ENCODE results near the gene SFXN3. TPM values are rescaled to one million over a fixed set of nuclear protein-coding genes. Genes with fewer than 3 reads are reported as not detected.

Gene SFXN3
- total and polyA plus RNA-seq, 7 donors: 9.5 to 57.1 (median 17.5) TPM

DNA sequence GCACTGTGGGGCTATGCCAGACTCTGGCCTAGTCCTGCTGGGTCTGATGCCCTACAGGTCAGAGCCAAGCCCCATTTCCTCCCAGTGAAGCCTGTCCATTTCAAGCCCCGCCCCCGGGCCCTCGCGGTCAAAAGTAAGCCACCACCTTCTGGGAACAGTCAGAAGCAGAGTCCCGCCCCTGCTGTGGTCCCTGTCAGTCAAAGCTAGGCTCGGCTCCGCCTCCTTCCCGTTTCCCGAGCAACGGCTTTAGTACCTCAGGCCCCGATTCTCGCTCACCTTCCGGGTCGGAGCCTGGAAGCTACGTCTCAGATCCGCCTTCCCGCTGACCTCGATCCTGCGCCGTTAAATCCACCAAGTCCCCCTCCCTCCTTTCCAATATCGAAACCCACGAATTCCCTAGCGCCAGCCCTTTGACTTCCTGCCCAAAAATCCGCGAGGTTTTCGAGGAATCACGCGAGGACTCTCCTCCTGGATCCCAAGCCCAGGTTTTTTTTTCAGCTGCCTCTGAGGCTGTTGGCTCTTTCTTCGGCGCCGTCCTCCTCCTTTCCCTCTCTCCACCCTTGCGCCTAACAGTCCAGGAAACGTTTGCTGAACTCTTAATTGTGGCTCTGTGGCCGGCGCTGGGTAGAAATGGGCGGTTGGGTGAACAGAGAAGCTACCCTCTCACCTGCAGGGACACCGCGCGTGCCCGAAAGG is 11.8 kb downstream of the SFXN3 start:
- Histone ChIP-seq H3K27me3 (peaks cover 6 to 20% (median 14%) of the 10 kb centered on the region in 3 donors), H3K4me3 (peak overlapping the region; percentile 34 to 56 (median 51)), H3K4me1 (peaks cover 0 to 19% (median 13%) of the 10 kb centered on the region in 4 donors), H3K36me3 (peaks cover 0 to 24% (median 6%) of the 10 kb centered on the region in 4 donors), H3K9me3 (no peaks in the 10 kb centered on the region), H3K27ac (peak overlapping the region; percentile 81 to 87 (median 84))
- TF ChIP-seq POLR2A (IDR thresholded peaks at IDR 0.05) (peak in 1 of 2 donors; percentile 35), POLR2AphosphoS5 (IDR thresholded peaks at IDR 0.05) (peak; percentile 50 to 69 (median 66)), CTCF (IDR thresholded peaks at IDR 0.05) (no peak), EP300 (IDR thresholded peaks at IDR 0.05) (no peak)
- intact Hi-C loops (cut with DNase I): loop anchor here (2.0 kb wide), 1 partner anchor 18 kb away; the partner anchor contains the start of gene KAZALD1
- peak; percentile 98 for DNase-seq
- WGBS, 2 donors: 2 to 4% methylated on average over 40 of the region's 40 CpGs

GRCh38 chr10:101043363-101043707 is 12.3 kb downstream of the SFXN3 start:
- intact Hi-C loops (cut with DNase I): loop anchor here (2.0 kb wide), 1 partner anchor 17 kb away; the partner anchor contains the start of gene KAZALD1
- Histone ChIP-seq H3K4me1 (peaks cover 0 to 19% (median 13%) of the 10 kb centered on the region in 4 donors), H3K27me3 (peaks cover 11 to 25% (median 19%) of the 10 kb centered on the region in 3 donors), H3K9me3 (no peaks in the 10 kb centered on the region), H3K4me3 (peak overlapping the region; percentile 34 to 56 (median 51)), H3K36me3 (peaks cover 0 to 19% (median 1%) of the 10 kb centered on the region in 4 donors), H3K27ac (peak overlapping the region; percentile 81 to 87 (median 84))
- DNase-seq: no peak
- no peak for TF ChIP-seq POLR2A (IDR thresholded peaks at IDR 0.05)
- TF ChIP-seq CTCF (IDR thresholded peaks at IDR 0.05): no peak
- 8 to 25% methylated on average over 2 of the region's 2 CpGs for WGBS, 2 donors

DNA sequence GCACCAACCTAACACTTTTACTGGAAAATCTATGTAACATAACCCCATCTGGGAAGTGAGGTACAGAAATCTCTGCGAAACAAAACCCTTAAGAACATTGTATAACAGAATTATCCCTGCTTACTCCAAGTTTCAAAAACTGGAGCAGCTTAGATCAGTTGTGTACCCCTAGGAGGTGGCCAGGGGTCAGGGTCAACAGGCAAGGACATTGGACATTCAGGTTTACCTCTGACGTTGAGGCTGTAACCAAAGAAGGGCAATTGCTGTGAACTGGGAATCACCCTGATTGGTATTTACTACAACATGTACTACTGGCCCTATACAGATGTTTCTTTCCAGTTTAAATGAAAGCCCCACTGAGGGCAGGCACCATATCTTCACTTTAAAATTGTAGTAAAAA is 13.1 kb downstream of the SFXN3 start:
- peaks cover 0 to 11% (median 0%) of the 10 kb centered on the region in 4 donors for H3K36me3 ChIP-seq
- H3K9me3 ChIP-seq: no peaks in the 10 kb centered on the region
- H3K27ac ChIP-seq: no peak overlapping the region
- DNase-seq: no peak
- peaks cover 19 to 33% (median 27%) of the 10 kb centered on the region in 3 donors for H3K27me3 ChIP-seq
- 77 to 83% methylated on average over 2 of the region's 2 CpGs for WGBS, 2 donors
- intact Hi-C loops (cut with DNase I): no loop called here
- TF ChIP-seq CTCF (IDR thresholded peaks at IDR 0.05): no peak
- TF ChIP-seq POLR2AphosphoS5 (IDR thresholded peaks at IDR 0.05): no peak
- no peak for TF ChIP-seq EP300 (IDR thresholded peaks at IDR 0.05)
- TF ChIP-seq POLR2A (IDR thresholded peaks at IDR 0.05): no peak
- no peak overlapping the region for H3K4me3 ChIP-seq
- H3K4me1 ChIP-seq: peaks cover 0 to 19% (median 13%) of the 10 kb centered on the region in 4 donors

DNA sequence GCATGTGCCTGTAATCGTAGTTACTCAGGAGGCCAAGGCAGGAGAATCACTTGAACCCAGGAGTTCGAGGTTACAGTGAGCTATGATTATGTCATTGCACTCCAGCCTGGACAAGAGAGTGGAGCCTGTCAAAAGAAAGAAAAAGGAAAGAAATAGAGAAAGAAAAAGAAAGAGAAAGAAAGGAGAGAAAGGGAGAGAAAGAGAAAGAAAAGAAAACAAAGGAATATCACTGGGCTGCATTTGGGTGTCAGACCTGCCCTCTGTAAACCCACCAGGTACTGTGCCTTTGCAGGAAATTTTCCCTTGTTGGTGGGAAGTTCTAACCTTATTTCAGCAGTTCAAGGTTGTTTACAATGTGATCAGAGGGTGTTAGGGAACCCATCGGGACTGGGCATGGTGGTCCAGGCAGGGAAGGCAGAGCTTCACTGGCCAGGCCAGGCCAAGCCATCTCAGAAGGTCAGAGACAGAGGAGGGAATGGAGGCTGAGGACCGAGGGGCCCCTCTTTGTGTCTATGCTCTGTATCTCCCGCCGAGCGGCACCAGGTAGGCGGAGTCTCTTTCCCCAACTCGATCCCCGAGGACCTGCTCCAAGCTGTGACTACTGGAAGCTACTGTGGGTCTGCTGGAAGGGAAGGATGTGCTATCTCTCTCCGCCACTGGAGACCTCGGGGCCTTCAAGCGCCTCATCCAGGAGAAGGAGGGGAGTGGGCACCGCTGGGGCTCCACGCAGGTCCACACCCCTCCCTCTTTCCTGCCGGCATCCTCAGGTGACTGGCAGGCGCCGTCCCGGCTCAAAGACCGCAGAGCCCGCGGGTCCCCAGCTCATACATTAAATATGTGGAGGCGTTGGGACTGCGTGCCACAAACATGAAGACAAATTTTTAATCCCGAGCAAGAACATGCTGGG is 15.6 kb downstream of the SFXN3 start:
- H3K27me3 ChIP-seq: peaks cover 36 to 57% (median 52%) of the 10 kb centered on the region in 3 donors
- no peak for TF ChIP-seq POLR2A (IDR thresholded peaks at IDR 0.05)
- no peak for TF ChIP-seq CTCF (IDR thresholded peaks at IDR 0.05)
- TF ChIP-seq EP300 (IDR thresholded peaks at IDR 0.05): no peak
- no peak for TF ChIP-seq POLR2AphosphoS5 (IDR thresholded peaks at IDR 0.05)

More for the DNA sequence above, 15.6 kb downstream of the SFXN3 start:
- Histone ChIP-seq H3K9me3 (no peaks in the 10 kb centered on the region), H3K36me3 (no peaks in the 10 kb centered on the region), H3K27ac (no peak overlapping the region), H3K4me3 (no peak overlapping the region), H3K4me1 (peaks cover 0 to 24% (median 22%) of the 10 kb centered on the region in 4 donors)
- no peak for DNase-seq
- intact Hi-C loops (cut with DNase I): loop anchor here (5.0 kb wide), 1 partner anchor 96 kb away; no protein-coding TSS in a partner anchor
- WGBS, 2 donors: 53 to 61% methylated on average over 25 of the region's 25 CpGs

Data from sigmoid colon (tissue), 7 donors.